NT2/D1 (cell line): ENCODE data around the gene DDAH1.

ENCODE experiments used
- SUZ12 ChIP-seq: IDR thresholded peaks from 2 replicates; pipeline ENCODE4 v1.6.1; 2011; ENCODE audit not compliant: insufficient read length, insufficient read depth; ENCODE audit errors: extremely low read depth
- YY1 ChIP-seq: IDR thresholded peaks from 2 replicates; pipeline ENCODE4 v1.6.1; 2011; ENCODE audit not compliant: insufficient read length, insufficient read depth
- ZNF274 ChIP-seq: IDR thresholded peaks from 2 replicates; pipeline ENCODE4 v1.6.1; 2011; ENCODE audit warnings: mild to moderate bottlenecking, low read depth, low read length

DNA sequence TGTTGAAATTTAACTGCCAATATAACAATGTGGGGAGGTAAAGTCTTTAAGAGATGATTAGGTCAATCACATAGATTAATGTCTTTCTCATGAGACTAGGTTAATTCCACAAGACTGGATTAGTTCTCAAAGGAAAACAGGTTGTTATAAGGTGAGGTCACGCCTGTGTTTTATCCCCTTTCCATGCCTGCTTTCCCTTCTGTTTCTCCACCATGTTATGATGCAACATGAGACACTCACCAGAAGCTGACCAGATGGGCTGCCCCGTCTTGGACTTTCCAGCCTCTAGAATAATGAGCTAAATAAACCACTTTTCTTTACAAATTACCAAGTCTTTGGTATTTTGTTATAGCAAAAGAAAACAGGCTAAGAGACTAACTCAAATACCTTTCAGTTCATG is 70.8 kb downstream of the DDAH1 start:
- TF ChIP-seq SUZ12 = no peak
- no peak for TF ChIP-seq ZNF274
- no peak for TF ChIP-seq YY1
